Measurements from ENCODE around the gene ERLEC1.
"Not testable (repeated sequence)": the region's sequence is repeated elsewhere in the genome, so short reads cannot be mapped to it uniquely, and the experiment has no call there.

Gene ERLEC1

GRCh38 chr2:53782676-53783075 lies 4.2 kb upstream of the ERLEC1 start:
- DNase-seq (ENCODE audit: low read depth, low spot score): no peak

DNA sequence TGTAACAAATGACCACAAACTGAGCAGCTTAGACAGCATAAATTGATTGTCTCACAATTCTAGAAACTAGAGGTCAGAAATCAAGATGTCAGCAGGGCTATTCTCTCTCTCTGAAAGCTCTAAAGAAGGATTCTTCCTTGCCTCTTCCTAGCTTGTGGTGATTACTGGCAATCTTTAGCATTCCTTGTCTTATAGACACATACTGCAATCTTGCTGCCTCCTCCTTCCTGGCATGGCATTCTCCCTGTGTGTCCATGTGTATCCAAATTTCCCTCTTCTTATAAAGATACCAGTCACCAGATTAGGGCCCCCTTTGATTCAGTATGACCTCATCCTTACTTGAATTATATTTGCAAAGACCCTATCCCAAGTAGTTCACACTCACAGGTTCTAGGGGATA lies 2.4 kb upstream of the ERLEC1 start:
- no peak for DNase-seq (ENCODE audit: low read depth, low spot score)

DNA sequence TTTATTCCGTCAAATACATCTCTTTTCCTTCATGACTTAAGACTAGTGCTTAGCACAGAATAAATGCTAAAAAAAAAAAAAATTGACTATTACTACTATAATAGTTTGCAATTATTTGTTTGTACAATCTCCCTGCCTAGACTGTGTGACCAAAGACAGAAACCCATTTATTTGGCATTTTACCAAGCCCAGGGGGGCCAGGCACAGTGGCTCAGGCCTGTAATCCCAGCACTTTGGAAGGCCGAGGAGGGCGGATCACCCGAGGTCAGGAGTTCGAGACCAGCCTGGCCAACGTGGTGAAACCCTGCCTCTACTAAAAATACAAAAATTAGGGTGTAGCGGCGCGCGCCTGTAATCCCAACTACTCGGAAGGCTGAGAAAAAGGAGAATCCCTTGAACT lies 1.5 kb upstream of the ERLEC1 start:
- DNase-seq (ENCODE audit: low read depth, low spot score): no peak

DNA sequence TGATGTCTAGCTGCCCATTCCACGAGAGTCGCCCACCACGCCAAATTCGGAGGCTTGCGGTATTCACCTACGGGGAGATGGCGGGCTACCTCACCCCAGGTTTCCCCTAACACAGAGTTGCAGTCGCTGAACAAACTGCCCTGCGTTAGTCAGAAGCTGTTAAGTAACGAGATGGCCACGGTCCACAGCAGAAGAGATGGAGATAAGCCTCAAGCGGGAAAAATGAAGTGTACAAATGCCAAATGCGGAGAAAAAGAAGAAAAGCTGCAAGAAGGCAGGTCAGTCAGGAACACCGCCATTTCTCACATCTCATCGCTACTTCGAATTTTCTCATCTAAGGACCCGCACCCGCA lies 516 bp upstream of the ERLEC1 start:
- no peak for DNase-seq (ENCODE audit: low read depth, low spot score)

- no peak for DNase-seq (ENCODE audit: low read depth, low spot score)
Measured at GRCh38 chr2:53787614-53788289, 908 bp downstream of the ERLEC1 start.

DNA sequence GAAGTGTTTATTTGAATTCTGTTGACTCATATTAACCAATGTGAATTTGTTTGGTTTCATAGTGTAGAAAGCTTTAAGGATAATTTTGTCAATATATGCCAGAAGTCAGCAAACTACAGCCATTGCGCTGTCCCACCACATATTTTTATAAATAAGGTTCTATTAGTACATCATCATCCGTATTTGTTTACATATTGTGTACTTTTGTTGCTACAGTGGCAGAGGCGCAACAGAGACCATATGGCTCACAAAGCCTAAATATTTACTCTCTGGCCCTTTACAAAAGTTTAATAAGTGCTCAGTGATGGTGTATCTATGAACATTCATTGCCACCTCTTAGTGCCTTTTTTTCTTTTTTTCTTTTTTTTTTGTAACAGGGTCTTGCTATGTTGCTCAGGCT lies 6.4 kb downstream of the ERLEC1 start:
- DNase-seq (ENCODE audit: low read depth, low spot score): no peak

- DNase-seq (ENCODE audit: low read depth, low spot score): no peak
Measured at GRCh38 chr2:53793821-53794220, 7.0 kb downstream of the ERLEC1 start.

GRCh38 chr2:53801547-53801946 lies 14.7 kb downstream of the ERLEC1 start:
- DNase-seq (ENCODE audit: low read depth, low spot score): no peak

- DNase-seq (ENCODE audit: low read depth, low spot score): no peak
Measured at GRCh38 chr2:53802617-53803151, 15.8 kb downstream of the ERLEC1 start.

GRCh38 chr2:53811601-53812000 lies 24.8 kb downstream of the ERLEC1 start:
- DNase-seq (ENCODE audit: low read depth, low spot score): no peak

- no peak for DNase-seq (ENCODE audit: low read depth, low spot score)
Measured at GRCh38 chr2:53813151-53813550, 26.3 kb downstream of the ERLEC1 start.

DNA sequence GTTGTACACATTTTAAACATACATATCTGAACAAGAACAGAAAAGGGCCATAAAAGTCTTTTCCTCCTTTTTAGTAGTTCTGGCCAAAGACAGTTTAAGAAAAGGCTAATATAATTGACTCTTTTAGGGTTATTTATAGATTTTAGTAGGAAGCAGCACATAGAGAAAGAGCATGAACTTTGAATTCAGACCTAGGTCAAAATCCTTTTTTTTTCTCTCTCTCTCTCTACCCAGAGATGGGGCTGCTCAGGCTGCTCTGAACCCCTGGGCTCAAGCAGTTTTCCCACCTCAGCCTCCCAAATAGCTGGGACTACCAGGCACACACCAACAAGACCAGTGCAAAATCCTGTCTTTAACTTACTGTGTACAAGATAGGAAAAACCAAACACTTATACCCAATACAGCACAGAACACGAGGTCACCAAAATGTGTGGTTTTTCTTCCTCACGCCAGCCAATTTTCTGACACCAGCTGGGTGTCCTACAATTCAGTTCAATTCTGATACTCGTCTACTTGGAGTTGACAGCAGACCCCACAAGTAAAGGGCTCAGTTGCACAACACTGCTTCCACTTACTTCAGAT lies 32.1 kb downstream of the ERLEC1 start:
- DNase-seq (ENCODE audit: low read depth, low spot score): no peak

DNA sequence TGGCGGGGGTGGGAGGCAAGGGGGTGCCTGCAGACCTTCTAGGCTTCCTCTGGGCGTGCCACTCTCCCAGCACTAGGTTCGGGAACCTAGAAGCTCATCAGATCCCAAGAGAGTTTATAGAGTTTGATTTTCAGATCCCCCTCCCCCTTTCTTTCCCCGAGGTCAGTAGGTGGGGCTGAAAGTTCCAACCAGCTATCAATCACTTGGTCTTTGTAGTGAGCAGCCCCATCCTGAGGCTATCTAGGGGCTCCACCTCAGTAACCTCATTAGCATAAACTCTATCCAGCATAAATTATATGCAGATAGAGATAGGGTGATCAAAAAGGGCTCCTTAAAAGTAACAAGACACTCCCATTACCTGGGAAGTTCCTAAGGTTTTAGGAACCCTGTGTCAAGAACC lies 32.8 kb downstream of the ERLEC1 start:
- DNase-seq (ENCODE audit: low read depth, low spot score): no peak

- no peak for DNase-seq (ENCODE audit: low read depth, low spot score)
Measured at GRCh38 chr2:53820048-53820447, 33.2 kb downstream of the ERLEC1 start.

DNA sequence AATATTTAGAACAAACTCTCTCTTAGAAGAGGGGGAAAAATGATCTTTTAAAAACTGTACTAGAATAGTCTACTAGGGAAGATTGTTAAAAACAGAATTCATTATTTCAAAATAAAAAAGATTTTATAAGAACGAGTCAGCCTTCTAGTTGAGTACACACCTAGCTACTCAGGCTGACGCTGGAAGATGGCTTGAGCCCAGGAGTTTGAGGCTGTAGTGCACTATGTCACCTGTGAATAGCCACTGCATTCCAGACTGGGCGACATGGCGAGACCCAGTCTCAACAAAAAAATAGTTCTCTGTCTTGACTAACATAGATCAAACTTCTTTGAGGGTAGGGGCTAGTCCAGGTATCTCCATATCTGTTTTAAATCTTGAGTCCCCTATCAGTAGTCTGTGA lies 33.9 kb downstream of the ERLEC1 start:
- no peak for DNase-seq (ENCODE audit: low read depth, low spot score)

GRCh38 chr2:53821810-53822209 lies 35.0 kb downstream of the ERLEC1 start:
- DNase-seq (ENCODE audit: low read depth, low spot score): no peak

GRCh38 chr2:53823639-53824038 lies 36.8 kb downstream of the ERLEC1 start:
- not testable (repeated sequence) for DNase-seq (ENCODE audit: low read depth, low spot score)

GRCh38 chr2:53826030-53826410 lies 39.2 kb downstream of the ERLEC1 start:
- DNase-seq (ENCODE audit: low read depth, low spot score): no peak

GRCh38 chr2:53826587-53827397 lies 39.9 kb downstream of the ERLEC1 start:
- no peak for DNase-seq (ENCODE audit: low read depth, low spot score)

DNA sequence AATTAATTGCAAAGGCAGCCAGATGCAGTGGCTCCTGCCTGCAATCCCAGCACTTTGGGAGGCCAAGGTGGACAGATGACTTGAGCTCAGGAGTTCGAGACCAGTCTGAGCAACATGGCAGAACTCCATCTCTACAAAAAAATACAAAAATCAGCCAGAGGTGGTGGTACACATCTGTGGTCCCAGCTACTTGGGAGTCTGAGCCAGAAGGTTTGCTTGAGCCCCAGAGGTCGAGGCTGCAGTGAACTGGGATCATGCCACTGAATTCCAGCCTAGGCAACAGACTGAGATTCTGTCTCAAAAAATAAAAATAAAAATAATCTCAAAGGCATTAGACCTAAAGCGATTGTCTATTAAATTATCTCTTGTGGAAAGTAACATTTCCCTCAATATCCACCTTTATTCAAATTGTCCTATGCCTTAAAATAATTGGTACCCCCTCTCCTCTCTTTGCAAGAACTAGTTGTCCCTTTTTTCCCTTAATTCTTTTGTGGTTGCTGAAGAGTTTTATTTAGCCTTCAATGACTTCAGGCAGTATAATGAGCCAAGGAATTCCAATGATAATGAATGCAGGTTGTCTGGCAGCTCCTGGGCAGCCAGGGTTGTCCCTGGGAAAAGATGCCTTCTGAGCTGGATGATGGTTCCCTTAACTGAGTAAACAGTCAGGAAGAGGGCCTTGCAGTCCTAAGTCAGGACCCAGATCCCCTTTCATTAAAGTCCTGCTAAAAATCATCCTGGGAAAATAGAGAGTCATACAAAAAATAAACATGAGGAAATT lies 40.7 kb downstream of the ERLEC1 start:
- DNase-seq (ENCODE audit: low read depth, low spot score): no peak

- no peak for DNase-seq (ENCODE audit: low read depth, low spot score)
Measured at GRCh38 chr2:53828331-53828730, 41.5 kb downstream of the ERLEC1 start.
